Pulmonary artery endothelial cell (primary cell): ENCODE measurements around the gene FIGNL1. TPM values are rescaled to one million over a fixed set of nuclear protein-coding genes. Genes with fewer than 3 reads are reported as not detected.

ENCODE experiments used
- DNase-seq: peaks from one replicate; pipeline ENCODE4 v3.0.0-alpha.2; 2011; ENCODE audit warnings: low read depth, low spot score
- total RNA-seq: library from RNA; depleted of rRNA; stranded (reverse); fragments of >200 nt; gene quantifications from 2 replicates; pipeline ENCODE4 v1.2.3, GENCODE V29; 2014

FIGNL1 gene
- 36.5 and 62.1 TPM in 2 replicates for total RNA-seq

- peak; percentile 22 for DNase-seq
These were observed at the start of gene FIGNL1 for GRCh38 chr7:50449881-50450589. Gene FIGNL1, minus strand, starts transcription at chr7:50450350. Its CDS starts 3,063 bp downstream, at chr7:50447287.

GRCh38 chr7:50499092-50499491 is 48.9 kb upstream of the FIGNL1 start:
- DNase-seq = no peak

- DNase-seq = peak; percentile 59
These were observed 47.8 kb upstream of the FIGNL1 start for GRCh38 chr7:50497968-50498367.

- DNase-seq = peak; percentile 97
These were observed 47.0 kb upstream of the FIGNL1 start for GRCh38 chr7:50497068-50497642.

GRCh38 chr7:50496569-50496968 is 46.4 kb upstream of the FIGNL1 start:
- no peak for DNase-seq

GRCh38 chr7:50495746-50496145 is 45.6 kb upstream of the FIGNL1 start:
- DNase-seq = no peak

- DNase-seq = no peak
These were observed 42.8 kb upstream of the FIGNL1 start for GRCh38 chr7:50492770-50493519.

GRCh38 chr7:50491943-50492342 is 41.8 kb upstream of the FIGNL1 start:
- DNase-seq = no peak

GRCh38 chr7:50491209-50491608 is 41.1 kb upstream of the FIGNL1 start:
- no peak for DNase-seq

- no peak for DNase-seq
These were observed 38.2 kb upstream of the FIGNL1 start for GRCh38 chr7:50488379-50488778.

- DNase-seq = no peak
These were observed 36.4 kb upstream of the FIGNL1 start for GRCh38 chr7:50486512-50486911.

GRCh38 chr7:50481867-50482266 is 31.7 kb upstream of the FIGNL1 start:
- DNase-seq = no peak

- no peak for DNase-seq
These were observed 30.6 kb upstream of the FIGNL1 start for GRCh38 chr7:50480797-50481196.

- DNase-seq = no peak
These were observed 29.8 kb upstream of the FIGNL1 start for GRCh38 chr7:50479743-50480517.

- no peak for DNase-seq
These were observed 27.5 kb upstream of the FIGNL1 start for GRCh38 chr7:50477640-50478039.

- no peak for DNase-seq
These were observed 26.9 kb upstream of the FIGNL1 start for GRCh38 chr7:50476953-50477625.

GRCh38 chr7:50475340-50475739 is 25.2 kb upstream of the FIGNL1 start:
- no peak for DNase-seq

GRCh38 chr7:50474382-50475160 is 24.4 kb upstream of the FIGNL1 start:
- no peak for DNase-seq

- no peak for DNase-seq
These were observed 23.4 kb upstream of the FIGNL1 start for GRCh38 chr7:50473531-50473930.

GRCh38 chr7:50472427-50472826 is 22.3 kb upstream of the FIGNL1 start:
- no peak for DNase-seq
